SK-N-SH (cell line): ENCODE data around the gene COP1.

ENCODE experiments used
- CTCF ChIP-seq: fragments of 200-600 bp; sonication (generic); IDR thresholded peaks from 2 replicates; pipeline ENCODE4 v1.6.1; 2017; ENCODE audit warnings: antibody characterized with exemption, mild to moderate bottlenecking, moderate library complexity
- ELF1 ChIP-seq: IDR thresholded peaks from 2 replicates; pipeline ENCODE4 v1.4.0; 2012
- EP300 ChIP-seq, 2 experiments: IDR thresholded peaks; 2 replicates each; pipeline versions ENCODE4 v1.4.0 to v1.6.1; 2012; ENCODE audit warnings: borderline replicate concordance in 1 of 2, low read depth in 1 of 2, low read length in 1 of 2
- POLR2AphosphoS5 ChIP-seq: IDR thresholded peaks from 2 replicates; pipeline ENCODE4 v1.6.1; 2012; ENCODE audit warnings: low read depth, low read length
- RFX5 ChIP-seq: IDR thresholded peaks from 2 replicates; pipeline ENCODE4 v1.6.1; 2012; ENCODE audit warnings: mild to moderate bottlenecking, improper control_type of control experiment, low read length
- SMC3 ChIP-seq: IDR thresholded peaks from 2 replicates; pipeline ENCODE4 v1.6.1; 2012; ENCODE audit warnings: low read depth, low read length, improper control_type of control experiment
- TCF12 ChIP-seq: IDR thresholded peaks from 2 replicates; pipeline ENCODE4 v1.4.0; 2012

- TF ChIP-seq CTCF (no peak), TCF12 (no peak), RFX5 (no peak), SMC3 (no peak), POLR2AphosphoS5 (no peak), EP300 (IDR thresholded peaks at IDR 0.05; ENCODE audit: borderline replicate concordance in 1 of 2, low read depth in 1 of 2, low read length in 1 of 2) (no peak), ELF1 (no peak)
Observed at GRCh38 chr1:176225479-176225875, 18.4 kb upstream of the COP1 start.
